Inflammatory macrophage treated with lipopolysaccharide for 4 hours (primary cell): ENCODE data around the gene CDC42SE2.
A peak's percentile ranks its signal among the peaks of the same experiment; 100 is the strongest.
"Not testable (repeated sequence)": the region's sequence is repeated elsewhere in the genome, so short reads cannot be mapped to it uniquely, and the experiment has no call there.

ENCODE experiments used
- DNase-seq: peaks from one replicate; pipeline ENCODE4 v3.0.0-alpha.2; 2020

CDC42SE2 gene

DNA sequence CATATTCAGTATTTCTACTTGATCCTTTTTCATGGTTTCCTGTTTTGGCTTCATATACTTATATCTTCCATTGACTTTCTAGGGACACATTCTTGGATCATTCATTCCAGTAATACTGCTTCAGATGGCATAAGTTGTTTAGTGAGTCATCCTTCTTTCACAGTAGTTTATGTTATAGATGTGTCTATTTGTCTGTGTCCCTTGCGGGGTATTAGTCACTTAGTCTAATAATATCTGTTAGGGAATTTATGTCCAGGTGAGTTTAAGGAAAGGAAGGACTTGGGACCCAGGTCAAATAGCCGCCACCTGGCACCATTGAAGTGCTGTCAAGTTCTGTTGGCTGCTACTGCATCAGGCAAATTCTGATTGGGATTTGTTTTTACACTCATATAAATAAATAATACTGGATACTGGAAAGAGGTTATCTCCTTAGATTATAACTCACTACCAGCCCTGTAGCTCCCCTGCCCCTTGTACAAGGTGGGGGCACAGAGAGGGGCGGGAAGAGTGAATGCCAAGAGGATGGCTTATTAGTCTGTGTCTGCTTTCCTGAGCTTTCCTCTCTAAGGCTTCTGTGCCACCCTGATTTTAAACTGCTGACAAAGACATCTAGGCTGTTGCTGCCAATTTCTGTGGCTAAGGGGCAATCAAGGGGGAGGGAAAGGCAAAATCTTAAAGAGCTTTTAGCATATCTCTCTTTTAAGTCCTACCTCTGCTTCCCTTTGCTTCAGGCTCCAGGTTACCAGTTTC, 64.9 kb downstream of the CDC42SE2 start:
- DNase-seq, result peak; percentile 31

DNA sequence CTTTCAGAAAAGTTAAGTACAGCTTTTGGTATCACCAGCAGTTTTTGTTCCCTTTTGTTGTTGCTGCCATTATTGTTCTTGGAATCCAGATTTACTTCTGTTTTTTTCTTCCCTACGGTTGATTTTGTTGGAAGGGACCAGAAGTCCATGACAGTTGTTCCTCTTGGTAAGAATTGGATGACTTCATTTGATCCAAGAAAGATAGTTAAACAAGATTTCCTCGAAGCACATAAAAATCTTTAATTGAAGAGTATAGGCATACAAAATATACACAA, 65.4 kb downstream of the CDC42SE2 start:
- DNase-seq, result peak; percentile 52

DNA sequence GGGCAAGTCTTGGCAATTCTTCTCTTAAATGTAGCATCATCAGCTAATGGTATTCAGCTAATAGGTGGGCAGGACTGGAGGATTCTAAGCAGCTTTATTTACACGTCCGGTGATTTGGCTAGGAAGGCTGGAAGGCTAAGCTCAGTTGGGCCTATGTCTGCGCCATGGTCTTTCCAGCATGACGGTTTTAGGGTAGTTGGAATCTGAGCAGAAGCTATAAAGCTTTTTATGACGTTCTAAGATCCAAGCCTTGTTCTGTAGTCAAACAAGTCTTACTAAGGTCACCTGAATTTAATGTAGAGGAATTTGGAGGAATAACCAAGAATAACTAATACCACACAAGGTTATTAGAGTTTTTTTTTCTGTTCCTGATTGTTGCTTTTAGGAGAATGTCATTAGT, 66.2 kb downstream of the CDC42SE2 start:
- DNase-seq, result no peak

DNA sequence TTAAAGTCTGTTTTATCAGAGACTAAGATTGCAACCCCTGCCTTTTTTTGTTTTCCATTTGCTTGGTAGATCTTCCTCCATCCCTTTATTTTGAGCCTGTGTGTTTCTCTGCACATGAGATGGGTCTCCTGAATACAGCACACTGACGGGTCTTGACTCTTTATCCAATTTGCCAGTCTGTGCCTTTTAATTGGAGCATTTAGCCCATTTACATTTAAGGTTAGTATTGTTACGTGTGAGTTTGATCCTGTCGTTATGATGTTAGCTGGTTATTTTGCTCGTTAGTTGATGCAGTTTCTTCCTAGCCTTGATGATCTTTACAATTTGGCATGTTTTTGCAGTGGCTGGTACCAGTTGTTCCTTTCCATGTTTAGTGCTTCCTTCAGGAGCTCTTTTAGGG, 71.9 kb downstream of the CDC42SE2 start:
- not testable (repeated sequence) for DNase-seq

DNA sequence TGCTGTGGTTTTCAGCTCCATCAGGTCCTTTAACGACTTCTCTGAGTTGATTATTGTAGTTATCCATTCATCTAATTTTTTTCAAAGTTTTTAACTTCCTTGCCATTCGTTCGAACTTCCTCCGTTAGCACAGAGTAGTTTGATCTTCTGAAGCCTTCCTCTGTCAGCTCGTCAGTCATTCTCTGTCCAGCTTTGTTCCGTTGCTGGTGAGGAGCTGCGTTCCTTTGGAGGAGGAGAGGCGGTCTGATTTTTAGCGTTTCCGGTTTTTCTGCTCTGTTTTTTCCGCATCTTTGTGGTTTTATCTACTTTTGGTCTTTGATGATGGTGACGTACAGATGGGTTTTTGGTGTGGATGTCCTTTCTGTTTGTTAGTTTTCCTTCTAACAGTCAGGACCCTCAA, 72.9 kb downstream of the CDC42SE2 start:
- not testable (repeated sequence) for DNase-seq

DNA sequence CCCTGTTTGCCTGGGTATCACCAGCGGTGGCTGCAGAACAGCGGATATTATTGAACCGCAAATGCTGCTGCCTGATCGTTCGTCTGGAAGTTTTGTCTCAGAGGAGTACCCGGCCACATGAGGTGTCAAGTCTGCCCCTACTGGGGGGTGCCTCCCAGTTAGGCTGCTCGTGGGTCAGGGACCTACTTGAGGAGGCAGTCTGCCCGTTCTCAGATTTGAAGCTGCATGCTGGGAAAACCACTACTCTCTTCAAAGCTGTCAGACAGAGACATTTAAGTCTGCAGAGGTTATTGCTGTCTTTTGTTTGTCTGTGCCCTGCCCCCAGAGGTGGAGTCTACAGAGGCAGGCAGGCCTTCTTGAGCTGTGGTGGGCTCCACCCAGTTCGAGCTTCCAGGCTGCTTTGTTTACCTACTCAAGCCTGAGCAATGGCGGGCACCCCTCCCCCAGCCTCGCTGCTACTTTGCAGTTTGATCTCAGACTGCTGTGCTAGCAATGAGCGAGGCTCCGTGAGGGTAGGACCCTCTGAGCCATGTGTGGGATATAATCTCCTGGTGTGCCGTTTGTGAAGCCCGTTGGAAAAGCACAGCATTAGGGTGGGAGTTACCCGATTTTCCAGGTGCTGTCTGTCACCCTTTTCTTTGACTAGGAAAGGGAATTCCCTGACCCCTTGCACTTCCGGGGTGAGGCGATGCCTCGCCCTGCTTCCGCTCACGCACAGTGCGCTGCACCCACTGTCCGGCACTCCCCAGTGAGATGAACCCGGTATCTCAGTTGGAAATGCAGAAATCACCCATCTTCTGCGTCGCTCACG, 73.6 kb downstream of the CDC42SE2 start:
- DNase-seq, result not testable (repeated sequence)

DNA sequence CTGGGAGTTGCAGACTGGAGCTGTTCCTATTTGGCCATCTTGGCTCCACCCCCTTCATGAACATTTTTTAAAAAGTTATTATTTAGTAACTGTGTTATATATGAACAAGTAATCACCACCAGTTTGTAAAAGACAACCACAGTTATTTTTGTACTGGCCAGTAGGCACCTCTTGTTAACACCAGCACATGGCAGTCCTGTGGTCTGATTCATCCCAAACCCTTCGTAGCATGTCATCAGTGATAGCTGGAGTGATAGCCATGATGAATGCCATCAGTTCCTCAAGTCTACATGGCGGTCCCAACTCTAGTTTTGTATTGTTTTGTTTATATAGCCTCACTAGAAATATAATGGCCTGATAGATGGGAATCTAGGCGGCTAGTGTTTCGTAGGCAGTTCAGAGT, 74.2 kb downstream of the CDC42SE2 start:
- no peak for DNase-seq

DNA sequence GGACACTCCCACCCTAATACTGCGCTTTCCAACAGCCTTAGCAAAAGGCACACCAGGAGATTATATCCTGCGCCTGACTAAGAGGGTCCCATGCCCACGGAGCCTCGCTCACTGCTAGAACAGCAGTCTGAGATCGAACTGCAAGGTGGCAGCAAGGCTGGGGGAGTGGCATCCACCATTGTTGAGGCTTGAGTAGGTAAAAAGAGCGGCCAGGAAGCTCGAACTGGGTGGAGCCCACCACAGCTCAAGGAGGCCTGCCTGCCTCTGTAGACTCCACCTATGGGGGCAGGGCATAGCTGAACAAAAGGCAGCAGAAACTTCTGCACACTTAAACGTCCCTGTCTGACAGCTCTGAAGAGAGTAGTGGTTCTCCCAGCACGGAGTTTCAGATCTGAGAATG, 80.4 kb downstream of the CDC42SE2 start:
- not testable (repeated sequence) for DNase-seq

DNA sequence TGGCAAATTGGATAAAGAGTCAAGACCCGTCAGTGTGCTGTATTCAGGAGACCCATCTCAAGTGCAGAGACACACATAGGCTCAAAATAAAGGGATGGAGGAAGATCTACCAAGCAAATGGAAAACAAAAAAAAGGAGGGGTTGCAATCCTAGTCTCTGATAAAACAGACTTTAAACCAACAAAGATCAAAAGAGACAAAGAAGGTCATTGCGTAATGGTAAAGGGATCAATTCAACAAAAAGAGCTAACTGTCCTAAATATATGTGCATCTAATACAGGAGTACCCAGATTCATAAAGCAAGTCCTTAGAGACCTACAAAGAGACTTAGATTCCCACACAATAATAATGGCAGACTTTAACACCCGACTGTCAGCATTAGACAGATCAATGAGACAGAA, 82.4 kb downstream of the CDC42SE2 start:
- not testable (repeated sequence) for DNase-seq

DNA sequence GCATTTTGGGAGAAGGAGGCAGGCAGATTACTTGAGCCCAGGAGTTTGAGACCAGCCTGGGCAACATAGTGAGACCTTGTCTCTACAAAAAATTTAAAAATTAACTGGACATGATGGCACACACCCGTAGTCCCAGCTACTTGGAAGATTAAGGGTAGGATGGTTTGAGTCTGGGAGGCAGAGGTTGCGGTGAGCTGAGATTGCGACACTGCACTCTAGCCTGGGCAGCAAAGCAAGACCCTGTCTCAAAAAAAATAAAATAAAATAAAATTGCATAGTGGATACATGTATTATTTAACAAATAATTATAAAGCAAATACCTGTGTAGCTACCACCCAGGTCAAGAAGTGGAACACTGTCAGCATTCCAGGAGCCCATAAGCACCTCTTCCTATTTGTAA, 90.1 kb downstream of the CDC42SE2 start:
- no peak for DNase-seq

DNA sequence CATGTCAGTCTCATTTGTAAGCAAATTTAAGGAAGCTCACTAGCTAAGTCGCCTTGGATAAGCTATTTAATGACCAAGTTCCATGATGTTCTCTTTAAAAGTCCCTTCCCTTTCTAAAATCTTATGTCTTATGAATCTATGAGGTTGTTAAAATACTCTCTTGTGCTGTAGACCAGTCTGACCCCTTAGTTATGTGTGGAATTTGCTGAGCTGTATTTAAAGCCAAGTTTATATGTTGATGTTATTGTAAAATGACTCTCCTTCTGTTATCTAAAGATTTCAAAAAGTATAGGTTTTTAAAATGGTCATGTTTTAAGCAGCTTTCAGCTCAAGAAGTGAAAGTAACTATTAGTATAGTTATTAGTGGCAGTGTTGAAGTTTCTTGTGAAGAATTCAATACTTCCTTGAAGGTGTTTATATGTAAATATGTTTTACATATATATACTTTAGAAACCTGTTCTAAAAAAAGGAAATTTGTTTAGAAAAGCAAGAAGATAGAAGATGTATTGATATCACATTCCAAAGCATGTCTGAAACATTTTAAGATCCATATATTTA, 92.2 kb downstream of the CDC42SE2 start:
- no peak for DNase-seq

DNA sequence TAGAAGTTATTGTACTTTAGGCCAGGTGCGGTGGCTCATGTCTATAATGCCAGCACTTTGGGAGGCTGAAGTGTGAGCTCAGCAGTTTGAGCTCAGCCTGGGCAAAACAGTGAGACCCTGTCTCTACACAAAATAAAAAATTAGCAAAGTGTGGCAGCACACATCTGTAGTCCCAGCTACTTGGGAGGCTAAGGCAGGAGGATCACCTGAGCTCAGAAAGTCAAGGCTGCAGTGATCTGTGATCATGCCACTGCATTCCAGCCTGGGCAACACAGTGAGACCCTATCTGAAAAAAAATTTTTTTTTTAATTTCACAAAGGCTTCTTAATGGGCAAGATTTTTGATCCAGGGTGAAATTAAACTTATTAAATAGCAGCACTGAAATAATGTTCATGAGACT, 92.8 kb downstream of the CDC42SE2 start:
- DNase-seq, result no peak

DNA sequence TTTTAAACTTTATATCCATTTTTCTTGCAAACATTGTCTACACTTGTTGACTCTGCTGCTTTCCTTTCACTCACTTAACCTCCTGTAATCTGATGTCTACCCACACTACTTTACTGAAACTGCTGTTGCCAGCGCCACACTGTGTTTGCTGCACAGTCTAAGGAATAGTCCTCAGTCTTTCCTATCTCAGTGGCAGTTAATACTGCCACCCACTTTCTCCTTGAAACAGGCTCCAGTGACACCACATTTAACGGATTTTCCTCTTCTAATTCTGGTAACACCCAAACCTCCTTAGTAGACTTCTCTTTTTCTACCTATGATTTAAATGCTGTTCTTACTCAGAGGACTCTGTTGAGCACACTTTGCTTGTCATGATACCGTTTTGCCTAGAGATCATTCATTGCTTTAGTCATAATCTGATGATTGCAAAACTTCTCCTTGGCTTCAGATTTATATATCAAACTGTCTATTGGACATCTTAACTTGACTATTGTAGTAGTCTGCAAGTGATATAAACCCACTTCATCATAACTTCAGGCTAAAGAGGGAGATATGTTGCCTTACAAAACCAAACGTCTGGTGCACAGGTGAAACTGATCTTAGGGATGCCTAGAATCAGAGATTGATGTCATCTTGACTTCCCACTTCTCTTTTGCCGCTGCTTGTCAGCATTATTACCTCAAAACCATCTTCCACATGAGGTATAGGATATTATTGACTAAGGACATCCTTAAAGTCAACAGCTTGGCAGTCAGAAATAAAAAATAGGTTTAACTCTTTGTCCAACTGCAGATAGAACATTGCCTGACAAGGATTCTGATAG, 94.1 kb downstream of the CDC42SE2 start:
- peak; percentile 68 for DNase-seq

DNA sequence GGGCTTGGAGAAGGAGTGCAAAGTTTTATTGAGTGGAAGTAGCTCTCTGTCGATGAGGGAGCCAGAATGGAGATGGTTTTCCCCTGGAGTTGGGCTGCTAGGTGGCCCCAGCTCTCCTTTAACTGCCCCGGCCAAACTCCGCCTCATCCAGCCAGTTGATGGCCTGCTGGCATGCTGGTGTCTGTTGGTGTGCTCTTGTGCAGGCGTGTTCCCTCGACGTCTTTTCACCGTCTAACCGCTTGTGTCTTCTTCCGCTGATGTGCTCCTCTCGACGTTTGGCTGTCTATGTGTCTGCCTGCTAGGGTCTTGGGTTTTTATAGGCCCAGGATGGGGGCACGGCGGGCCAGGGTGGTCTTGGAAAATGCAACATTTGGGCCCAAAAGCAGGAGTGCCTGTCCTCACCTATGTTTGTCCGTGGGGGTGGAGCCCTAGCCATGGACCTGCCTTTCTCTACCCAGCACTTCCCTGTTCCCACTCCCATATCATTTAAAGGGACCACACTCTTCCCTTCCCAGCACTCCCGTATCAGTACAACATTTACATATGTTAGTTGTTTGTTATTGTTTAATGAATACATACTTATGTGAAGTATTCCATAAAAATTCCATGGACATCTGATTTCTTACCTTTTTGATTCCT, 97.9 kb downstream of the CDC42SE2 start:
- DNase-seq, result no peak

DNA sequence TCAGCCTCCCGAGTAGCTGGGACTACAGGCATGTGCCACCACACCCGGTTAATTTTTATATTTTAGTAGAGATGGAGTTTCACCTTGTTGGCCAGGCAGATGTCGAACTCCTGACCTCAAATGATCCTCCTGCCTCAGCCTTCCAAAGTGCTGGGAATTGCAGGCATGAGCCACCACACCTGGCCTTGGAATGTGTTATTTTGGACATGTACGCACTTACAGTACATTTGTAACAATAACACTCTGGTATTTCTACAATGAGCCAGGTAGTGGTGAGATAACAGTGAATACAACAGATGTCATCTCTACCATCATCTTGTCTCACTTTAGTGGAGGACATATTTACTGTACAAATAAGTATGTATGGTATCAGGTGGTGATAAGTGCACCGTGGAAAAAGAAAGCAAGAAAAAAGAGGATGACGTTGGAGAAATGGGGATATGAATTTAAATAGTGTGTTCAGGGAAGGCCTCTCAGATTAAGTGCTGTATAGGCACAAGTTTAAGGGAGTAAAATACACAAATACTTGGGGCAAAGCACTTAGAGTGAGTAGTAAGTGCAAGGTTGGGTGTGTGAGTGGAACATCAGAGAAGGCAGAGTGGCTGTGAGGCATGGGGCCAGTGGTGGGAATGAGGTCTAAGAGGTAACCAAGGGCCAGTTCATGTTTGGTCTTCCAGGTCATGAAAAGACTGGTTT, 100.1 kb downstream of the CDC42SE2 start:
- DNase-seq, result no peak

DNA sequence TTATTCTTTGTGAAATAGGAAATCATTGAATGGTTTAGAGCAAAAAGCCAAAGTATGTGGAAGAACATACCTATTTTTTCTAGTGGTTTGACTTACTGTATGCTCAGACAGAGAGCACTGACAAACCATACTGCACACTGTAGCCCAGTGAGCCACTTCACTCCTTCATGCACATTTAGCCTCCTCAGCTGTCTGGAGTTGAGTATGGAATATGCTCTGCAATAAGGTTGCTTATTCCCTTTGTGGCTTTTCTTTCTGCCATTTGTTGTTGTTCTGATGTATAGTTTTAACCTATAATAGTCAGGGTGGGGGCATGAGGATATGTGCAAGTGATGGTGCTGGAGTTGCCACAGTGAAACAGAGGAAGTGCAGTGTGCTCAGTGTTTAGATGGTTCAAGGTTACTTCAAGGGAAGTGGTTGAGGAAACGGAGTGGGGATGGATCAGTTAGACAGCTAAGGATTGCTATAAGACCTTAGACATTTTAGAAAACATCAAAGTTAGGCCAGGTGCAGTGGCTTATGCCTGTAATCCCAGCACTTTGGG, 100.7 kb downstream of the CDC42SE2 start:
- DNase-seq, result no peak

DNA sequence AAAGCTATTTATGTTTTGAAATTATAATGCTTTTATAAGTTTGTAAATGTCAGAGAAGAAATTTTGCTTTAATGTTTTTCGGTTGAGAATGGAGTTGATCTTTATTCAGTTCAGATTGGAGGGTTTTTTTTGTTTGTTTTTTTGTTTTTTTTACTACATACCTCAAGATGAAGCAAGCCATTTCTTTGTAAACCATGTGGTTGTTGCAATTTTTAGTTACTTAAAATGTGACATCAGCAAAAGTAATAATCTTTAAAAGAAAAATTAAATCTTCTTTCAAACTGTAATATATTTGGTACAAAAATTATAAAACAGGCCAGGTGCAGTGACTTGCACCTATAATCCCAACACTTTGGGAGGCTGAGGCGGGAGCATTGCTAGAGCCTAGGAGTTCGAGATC, 102.6 kb downstream of the CDC42SE2 start:
- no peak for DNase-seq

DNA sequence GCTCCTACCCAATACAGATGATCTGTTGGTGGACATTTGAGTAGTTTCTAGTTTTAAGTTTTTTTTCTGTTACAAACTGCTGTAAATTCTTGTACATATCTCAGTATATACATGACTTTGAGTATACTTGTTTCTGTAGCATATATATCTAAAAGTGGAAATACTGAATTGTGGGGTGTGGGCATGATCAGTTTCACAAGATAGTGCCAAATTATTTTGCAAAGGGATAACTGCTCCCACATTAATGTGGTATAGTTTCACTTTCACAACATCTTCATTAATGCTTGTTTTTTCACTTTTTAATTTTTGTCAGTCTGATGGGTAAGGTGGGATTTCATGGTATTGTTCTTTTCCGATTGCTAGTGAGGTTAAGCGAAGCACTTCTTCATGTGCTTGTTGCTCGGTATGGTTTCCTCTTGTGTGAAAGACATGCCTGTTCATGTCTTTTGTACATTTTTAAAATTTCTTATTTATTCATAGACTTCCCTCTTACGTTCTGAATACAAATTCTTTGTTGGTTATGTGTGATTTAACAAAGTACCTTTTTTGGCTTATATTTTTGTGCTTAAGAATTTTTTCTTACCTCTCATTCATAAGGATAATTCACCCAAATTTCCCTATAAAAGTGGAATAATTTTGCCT, 103.5 kb downstream of the CDC42SE2 start:
- no peak for DNase-seq

DNA sequence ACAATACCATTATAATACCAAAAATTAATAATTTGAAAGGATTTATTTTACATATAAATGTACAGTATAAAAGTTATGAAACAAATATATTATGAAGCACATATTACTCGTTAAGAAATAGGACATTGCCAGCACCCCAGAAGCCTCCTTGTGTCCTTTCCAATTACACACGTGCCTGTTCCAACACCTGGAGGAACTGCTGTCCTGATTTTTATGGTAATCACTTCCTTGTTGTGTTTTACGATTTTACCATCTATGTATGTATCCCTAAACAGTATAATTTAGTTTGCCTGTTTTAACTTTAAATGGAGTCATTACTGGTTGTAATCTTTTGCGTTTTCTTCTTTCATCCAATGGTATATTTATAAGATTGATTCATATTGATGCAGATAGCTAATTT, 105.0 kb downstream of the CDC42SE2 start:
- no peak for DNase-seq

DNA sequence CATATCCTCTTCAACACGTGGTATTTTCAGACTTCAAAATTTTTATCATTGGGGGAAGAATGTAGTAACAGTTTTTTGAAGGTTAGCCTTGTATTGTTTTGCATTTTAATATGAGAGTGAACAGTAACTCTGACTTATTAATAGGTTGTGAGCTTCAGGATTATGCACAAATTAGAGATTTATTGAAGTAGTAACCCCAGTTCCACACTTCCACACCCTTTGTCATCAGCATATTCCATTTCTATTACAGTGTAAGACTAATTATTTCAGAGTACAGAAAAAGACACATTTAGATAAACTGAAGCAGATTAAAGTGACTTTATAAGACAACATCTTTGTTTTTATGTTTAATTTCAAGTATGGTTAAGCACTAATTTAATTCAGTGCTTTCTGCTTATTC, 105.7 kb downstream of the CDC42SE2 start:
- DNase-seq, result no peak

DNA sequence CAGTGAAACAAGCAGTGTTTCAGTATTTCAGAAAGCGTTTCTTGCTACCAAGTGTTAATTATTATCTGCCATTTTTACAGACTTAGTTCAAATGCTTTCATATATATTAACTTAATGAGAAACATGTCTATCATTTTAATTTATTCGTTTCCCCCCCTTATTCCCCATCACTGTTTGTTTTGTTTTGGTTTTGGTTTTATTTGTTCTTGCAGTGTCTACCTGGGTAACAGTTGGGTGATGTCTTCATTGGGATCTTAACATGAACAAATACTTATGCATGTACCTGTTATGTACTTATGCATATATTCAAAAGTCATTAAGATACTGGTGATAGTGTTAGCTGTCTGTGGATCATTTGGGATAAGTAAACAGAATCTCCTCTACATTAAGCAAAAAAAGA, 108.0 kb downstream of the CDC42SE2 start:
- DNase-seq, result no peak
